Measurements from ENCODE around the gene PEX5L.

DNA sequence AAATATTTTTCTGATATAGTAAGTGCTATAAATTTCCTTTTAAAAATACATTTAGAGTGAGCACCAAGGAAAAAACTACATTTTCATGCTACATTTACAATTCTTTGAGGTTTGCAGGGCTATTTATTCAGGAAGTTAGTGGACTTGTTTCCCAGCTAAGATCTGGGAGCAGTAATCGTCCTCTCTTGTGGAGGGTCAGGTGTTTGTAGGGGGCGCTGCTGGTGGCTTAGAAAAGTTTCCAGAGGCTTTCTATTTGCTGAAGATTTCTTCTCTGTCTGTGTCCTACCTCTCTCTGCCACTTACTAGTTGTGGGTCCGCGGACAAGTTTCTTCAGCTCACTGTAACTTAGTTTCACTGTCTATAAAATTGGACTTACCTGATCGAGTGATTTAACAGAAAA lies 163.9 kb downstream of the PEX5L start:
- no peak for TF ChIP-seq EZH2phosphoT487 (IDR thresholded peaks at IDR 0.05; ENCODE audit: low read depth)
- TF ChIP-seq, protein P1, sequence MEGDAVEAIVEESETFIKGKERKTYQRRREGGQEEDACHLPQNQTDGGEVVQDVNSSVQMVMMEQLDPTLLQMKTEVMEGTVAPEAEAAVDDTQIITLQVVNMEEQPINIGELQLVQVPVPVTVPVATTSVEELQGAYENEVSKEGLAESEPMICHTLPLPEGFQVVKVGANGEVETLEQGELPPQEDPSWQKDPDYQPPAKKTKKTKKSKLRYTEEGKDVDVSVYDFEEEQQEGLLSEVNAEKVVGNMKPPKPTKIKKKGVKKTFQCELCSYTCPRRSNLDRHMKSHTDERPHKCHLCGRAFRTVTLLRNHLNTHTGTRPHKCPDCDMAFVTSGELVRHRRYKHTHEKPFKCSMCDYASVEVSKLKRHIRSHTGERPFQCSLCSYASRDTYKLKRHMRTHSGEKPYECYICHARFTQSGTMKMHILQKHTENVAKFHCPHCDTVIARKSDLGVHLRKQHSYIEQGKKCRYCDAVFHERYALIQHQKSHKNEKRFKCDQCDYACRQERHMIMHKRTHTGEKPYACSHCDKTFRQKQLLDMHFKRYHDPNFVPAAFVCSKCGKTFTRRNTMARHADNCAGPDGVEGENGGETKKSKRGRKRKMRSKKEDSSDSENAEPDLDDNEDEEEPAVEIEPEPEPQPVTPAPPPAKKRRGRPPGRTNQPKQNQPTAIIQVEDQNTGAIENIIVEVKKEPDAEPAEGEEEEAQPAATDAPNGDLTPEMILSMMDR (IDR thresholded peaks at IDR 0.05; ENCODE audit: low read depth, low read length): no peak; the same call in 1 of the 2 replicates

All from OCI-LY3 (cell line).